GM19238 (cell line): ENCODE data around the gene RAP1A.
"Not testable (repeated sequence)": the region's sequence is repeated elsewhere in the genome, so short reads cannot be mapped to it uniquely, and the experiment has no call there.

Source experiments
- DNase-seq: peaks from one replicate; pipeline ENCODE4 v3.0.0; 2011; ENCODE audit warnings: low spot score; ENCODE audit not compliant: insufficient read length

RAP1A gene

GRCh38 chr1:111664652-111665051 lies 45.1 kb downstream of the RAP1A start:
- no peak for DNase-seq

- no peak for DNase-seq
These were observed 45.9 kb downstream of the RAP1A start for GRCh38 chr1:111665497-111665896.

GRCh38 chr1:111666828-111667227 lies 47.2 kb downstream of the RAP1A start:
- DNase-seq: no peak

GRCh38 chr1:111669268-111669667 lies 49.7 kb downstream of the RAP1A start:
- DNase-seq: no peak

- no peak for DNase-seq
These were observed 52.3 kb downstream of the RAP1A start for GRCh38 chr1:111671852-111672251.

- no peak for DNase-seq
These were observed 52.7 kb downstream of the RAP1A start for GRCh38 chr1:111672331-111672730.

- DNase-seq: no peak
These were observed 58.0 kb downstream of the RAP1A start for GRCh38 chr1:111677604-111678003.

GRCh38 chr1:111679541-111679940 lies 60.0 kb downstream of the RAP1A start:
- DNase-seq: no peak

- not testable (repeated sequence) for DNase-seq
These were observed 60.7 kb downstream of the RAP1A start for GRCh38 chr1:111680212-111680800.

GRCh38 chr1:111685293-111686153 lies 65.9 kb downstream of the RAP1A start:
- DNase-seq: not testable (repeated sequence)

- no peak for DNase-seq
These were observed 70.7 kb downstream of the RAP1A start for GRCh38 chr1:111690306-111690617.

GRCh38 chr1:111691886-111692285 lies 72.3 kb downstream of the RAP1A start:
- no peak for DNase-seq

GRCh38 chr1:111695801-111696200 lies 76.2 kb downstream of the RAP1A start:
- no peak for DNase-seq

- DNase-seq: no peak
These were observed 76.7 kb downstream of the RAP1A start for GRCh38 chr1:111696330-111696729.

- DNase-seq: no peak
These were observed 79.7 kb downstream of the RAP1A start for GRCh38 chr1:111699268-111699667.

GRCh38 chr1:111702504-111703050 lies 83.0 kb downstream of the RAP1A start:
- no peak for DNase-seq

GRCh38 chr1:111704240-111704639 lies 84.7 kb downstream of the RAP1A start:
- no peak for DNase-seq

GRCh38 chr1:111704776-111705175 lies 85.2 kb downstream of the RAP1A start:
- no peak for DNase-seq

GRCh38 chr1:111705841-111706240 lies 86.3 kb downstream of the RAP1A start:
- DNase-seq: no peak

GRCh38 chr1:111706921-111707320 lies 87.3 kb downstream of the RAP1A start:
- DNase-seq: no peak

- DNase-seq: no peak
These were observed 88.3 kb downstream of the RAP1A start for GRCh38 chr1:111707906-111708305.

- DNase-seq: no peak
These were observed 90.4 kb downstream of the RAP1A start for GRCh38 chr1:111709986-111710385.

- DNase-seq: no peak
These were observed 96.7 kb downstream of the RAP1A start for GRCh38 chr1:111716333-111716732.
